ENCODE results near the gene GDPD4.
A peak's percentile ranks its signal among the peaks of the same experiment; 100 is the strongest.

The GDPD4 gene, protein sequence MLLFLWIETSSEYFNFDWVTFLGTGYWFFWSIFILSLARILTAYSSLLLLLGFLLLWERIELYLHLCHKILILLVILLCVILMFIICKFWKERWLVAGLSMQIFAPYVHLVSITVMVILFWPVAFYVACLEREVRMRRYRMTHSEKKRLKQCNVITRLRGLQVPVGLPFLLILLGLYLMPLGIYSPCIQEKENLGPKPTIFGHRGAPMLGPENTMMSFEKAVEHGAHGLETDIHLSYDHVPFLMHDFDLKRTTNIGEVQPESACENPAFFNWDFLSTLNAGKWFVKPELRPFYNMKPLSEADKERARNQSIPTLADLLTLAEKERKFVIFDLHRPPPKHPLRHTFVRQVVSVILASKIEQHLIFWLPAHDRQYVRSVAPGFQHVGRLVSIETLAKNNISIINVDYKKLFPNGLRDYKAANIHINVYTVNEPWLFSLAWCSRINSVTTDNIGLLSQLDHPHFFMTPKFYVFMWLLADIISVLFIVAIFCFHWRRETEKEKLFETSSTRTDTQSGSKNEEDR

DNA sequence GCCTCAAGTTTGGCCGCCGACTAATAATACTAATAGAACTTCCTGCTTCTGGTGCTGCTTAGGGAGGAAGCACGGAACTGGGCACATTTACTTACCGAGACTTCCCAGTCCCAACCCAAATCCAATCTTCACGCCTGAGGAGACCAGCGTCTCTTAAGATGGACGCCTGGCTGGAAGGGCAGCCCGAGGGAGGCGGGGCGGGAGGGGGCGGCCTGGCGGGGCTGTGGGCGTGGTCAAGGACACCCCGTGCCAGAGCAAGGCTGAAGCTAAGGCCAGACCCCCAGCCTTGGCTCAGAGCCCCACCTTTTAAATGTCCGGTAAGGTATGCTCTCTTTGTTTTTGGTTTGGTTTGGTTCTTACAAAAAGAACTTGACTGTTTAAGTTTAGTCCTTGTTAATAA lies at the start of gene GDPD4:
Gene GDPD4 (minus strand): TSS at position 177 of the 400 bp plus-strand sequence. CDS start 16,549 bp downstream, outside the sequence.
- TF ChIP-seq, protein P1, sequence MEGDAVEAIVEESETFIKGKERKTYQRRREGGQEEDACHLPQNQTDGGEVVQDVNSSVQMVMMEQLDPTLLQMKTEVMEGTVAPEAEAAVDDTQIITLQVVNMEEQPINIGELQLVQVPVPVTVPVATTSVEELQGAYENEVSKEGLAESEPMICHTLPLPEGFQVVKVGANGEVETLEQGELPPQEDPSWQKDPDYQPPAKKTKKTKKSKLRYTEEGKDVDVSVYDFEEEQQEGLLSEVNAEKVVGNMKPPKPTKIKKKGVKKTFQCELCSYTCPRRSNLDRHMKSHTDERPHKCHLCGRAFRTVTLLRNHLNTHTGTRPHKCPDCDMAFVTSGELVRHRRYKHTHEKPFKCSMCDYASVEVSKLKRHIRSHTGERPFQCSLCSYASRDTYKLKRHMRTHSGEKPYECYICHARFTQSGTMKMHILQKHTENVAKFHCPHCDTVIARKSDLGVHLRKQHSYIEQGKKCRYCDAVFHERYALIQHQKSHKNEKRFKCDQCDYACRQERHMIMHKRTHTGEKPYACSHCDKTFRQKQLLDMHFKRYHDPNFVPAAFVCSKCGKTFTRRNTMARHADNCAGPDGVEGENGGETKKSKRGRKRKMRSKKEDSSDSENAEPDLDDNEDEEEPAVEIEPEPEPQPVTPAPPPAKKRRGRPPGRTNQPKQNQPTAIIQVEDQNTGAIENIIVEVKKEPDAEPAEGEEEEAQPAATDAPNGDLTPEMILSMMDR (conservative IDR thresholded peaks at IDR 0.05; ENCODE audit: low read depth, low read length) = no peak
- DNase-seq (ENCODE audit: low read depth) = no peak
- H3K4me3 ChIP-seq (ENCODE audit: low read depth, low read length) = no peak within 1 kb of the TSS

DNA sequence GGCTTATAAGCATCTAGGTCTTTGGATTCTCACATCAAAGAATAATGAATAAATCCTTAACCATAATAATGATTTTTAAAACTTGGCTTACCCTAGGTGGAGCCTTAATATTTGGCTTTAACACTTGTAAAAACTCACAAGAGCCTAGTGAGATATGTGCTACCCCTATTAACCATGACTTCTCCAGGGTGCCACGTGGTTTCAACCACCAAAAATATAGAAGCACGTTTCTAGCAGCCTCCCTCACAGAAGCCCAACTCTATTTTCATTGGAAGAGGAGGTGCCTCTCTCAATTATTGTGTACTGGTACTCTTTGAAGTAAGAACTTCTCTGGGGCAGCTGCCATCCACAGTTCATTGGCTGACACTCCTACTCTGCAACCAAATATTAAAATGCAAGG lies 46.5 kb upstream of the GDPD4 start:
- DNase-seq (ENCODE audit: low read depth) = no peak
- no peak overlapping the region for H3K4me3 ChIP-seq (ENCODE audit: low read depth, low read length)
- TF ChIP-seq, protein P1 (conservative IDR thresholded peaks at IDR 0.05; ENCODE audit: low read depth, low read length) = no peak

DNA sequence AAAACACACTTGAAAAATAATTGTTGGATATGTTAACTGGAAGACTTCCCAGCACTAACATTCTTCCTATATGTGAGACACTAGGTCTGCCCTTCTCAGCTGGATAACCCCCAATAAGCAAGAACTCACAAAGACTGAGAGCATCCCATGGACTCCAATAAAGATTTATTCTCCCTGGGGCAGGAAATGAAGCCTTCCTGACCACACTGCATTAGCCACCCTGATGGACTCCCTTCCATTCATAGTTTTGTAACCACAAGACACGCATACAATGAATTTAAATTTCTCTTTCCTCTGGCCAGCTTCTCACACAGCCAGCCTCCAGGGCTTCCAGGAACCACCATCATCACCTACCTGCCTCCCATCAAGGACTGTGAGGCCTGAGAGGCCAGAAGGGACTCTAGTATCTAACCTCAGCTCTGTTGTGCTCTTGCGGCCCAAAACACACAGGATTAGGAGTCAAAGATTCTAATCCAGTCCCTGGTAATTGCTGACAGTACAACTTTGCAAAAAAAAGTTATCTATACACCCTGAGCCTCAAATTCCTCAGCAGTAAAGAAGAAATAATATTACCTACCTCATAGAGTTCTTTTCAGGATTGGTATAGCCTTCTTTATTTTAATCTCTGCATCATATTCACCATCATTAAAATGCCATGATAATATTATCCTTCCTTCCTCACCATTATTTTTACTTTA lies 45.6 kb upstream of the GDPD4 start:
- peak; percentile 69 for DNase-seq (ENCODE audit: low read depth)
- TF ChIP-seq, protein P1 (conservative IDR thresholded peaks at IDR 0.05; ENCODE audit: low read depth, low read length) = no peak

DNA sequence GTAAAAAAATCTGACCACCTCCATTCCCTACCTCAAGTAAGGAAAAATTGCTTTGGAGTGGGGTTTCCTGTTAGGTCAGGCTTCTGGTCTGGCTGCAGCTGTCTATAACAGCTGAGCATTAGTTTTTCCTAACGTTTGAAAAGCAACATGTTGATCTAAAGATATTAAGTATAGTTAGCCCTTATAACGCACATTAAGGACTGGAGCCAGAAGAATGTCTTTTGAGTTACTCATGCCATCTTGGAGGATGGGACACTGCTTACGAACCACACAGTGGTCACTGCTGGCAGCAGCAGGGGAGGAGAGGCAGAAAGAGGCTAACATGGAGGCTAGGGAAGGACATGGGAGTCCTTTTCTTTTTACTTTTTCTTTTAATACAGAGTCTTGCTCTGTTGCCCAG lies 44.1 kb upstream of the GDPD4 start:
- DNase-seq (ENCODE audit: low read depth) = peak; percentile 23
- no peak overlapping the region for H3K4me3 ChIP-seq (ENCODE audit: low read depth, low read length)
- TF ChIP-seq, protein P1 (conservative IDR thresholded peaks at IDR 0.05; ENCODE audit: low read depth, low read length) = no peak

More for the DNA sequence above, 45.6 kb upstream of the GDPD4 start:
- H3K4me3 ChIP-seq (ENCODE audit: low read depth, low read length) = no peak overlapping the region

DNA sequence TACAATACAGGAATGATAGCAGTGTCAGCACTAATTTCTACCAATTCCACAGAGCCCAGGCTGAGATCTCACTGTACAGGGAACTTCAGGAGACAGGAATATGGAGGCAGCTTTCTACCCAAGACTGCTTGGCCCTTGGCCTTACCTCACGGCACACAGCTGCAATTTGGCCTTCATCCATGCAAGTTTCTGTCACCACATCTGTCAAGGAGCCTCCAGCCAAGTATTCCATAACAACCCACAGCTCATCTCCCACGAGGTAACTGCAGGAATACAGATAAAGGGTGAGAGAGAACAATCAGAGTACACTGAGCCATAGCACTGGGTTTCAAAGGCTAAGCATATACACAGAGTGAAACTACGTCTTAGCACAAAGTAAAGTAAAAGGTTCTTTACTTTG lies 39.0 kb upstream of the GDPD4 start:
- TF ChIP-seq, protein P1 (conservative IDR thresholded peaks at IDR 0.05; ENCODE audit: low read depth, low read length) = no peak
- no peak overlapping the region for H3K4me3 ChIP-seq (ENCODE audit: low read depth, low read length)
- DNase-seq (ENCODE audit: low read depth) = no peak

DNA sequence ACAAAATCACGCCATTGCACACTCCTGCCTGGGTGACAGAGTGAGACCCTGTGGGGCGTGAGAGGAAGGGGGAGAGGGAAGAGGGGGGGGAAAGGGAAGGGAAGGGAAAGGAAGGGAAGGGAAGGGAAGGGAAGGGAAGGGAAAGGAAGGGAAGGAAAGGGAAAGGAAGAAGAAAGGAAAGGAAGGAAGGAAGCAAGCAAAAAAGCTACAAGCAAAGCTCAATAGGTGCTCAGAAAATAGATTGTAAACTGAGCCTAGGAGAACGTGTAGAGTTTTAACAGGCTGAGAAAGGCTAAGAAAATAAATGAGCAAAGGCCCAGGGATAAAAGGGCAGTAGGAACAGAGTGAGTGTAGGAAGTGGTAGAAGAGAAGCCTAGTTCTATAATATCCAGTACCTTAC lies 30.8 kb upstream of the GDPD4 start:
- no peak for DNase-seq (ENCODE audit: low read depth)
- H3K4me3 ChIP-seq (ENCODE audit: low read depth, low read length) = no peak overlapping the region
- TF ChIP-seq, protein P1 (conservative IDR thresholded peaks at IDR 0.05; ENCODE audit: low read depth, low read length) = no peak

Measured in choroid plexus epithelial cell (primary cell).